CD4-positive, alpha-beta T cell treated with Interleukin-15 for 4 hours (primary cell): ENCODE results near the gene ADCY2.
A peak's percentile ranks its signal among the peaks of the same experiment; 100 is the strongest.

Source experiments
- DNase-seq: peaks from one replicate; pipeline ENCODE4 v3.0.0-alpha.2; 2020; ENCODE audit warnings: low spot score

The ADCY2 gene

DNA sequence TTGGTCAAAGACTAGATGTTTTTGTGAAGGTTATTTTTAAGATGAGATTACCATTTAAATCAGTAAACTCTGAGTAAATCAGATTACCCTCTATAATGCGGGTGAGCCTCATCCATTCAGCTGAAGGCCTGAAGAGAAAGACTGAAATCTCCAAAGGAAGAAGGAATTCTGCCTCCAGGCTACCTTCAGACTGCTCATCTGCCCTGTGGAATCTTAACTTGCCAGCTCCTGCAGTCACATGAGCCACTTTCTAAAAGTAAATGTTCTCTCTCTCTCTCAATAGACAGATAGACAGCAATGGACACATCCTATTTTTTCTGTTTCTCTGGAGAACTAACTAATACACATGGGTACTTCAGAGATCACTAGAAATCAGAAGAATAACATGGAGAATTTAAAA lies 272.2 kb downstream of the ADCY2 start:
- DNase-seq: no peak

GRCh38 chr5:7668627-7669026 lies 272.7 kb downstream of the ADCY2 start:
- DNase-seq: no peak

- DNase-seq: no peak
These were observed 275.5 kb downstream of the ADCY2 start for GRCh38 chr5:7671381-7671993.

- DNase-seq: no peak
These were observed 277.7 kb downstream of the ADCY2 start for GRCh38 chr5:7673658-7674057.

DNA sequence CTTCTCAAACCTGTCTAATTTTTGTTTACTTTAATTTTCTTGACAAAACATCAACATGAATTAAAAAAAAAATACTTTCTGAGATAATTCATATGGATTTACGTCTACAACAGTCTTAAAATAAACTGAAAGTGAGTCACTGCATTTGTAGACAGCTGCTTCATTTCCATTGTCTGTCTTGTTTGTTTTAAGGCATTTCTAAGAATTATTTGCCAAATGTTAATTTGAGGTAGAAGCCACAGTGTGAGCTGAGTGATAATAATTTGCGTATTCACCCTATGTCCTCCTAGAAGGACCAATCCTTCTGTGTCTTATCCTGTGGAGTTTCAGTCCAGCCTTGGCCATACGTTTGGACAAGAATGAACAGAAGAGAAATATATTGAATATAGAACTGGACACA lies 280.5 kb downstream of the ADCY2 start:
- no peak for DNase-seq

- no peak for DNase-seq
These were observed 282.1 kb downstream of the ADCY2 start for GRCh38 chr5:7678030-7678429.

GRCh38 chr5:7679663-7680062 lies 283.7 kb downstream of the ADCY2 start:
- no peak for DNase-seq

- no peak for DNase-seq
These were observed 284.3 kb downstream of the ADCY2 start for GRCh38 chr5:7680260-7680659.

GRCh38 chr5:7682379-7682778 lies 286.4 kb downstream of the ADCY2 start:
- no peak for DNase-seq

- DNase-seq: no peak
These were observed 287.8 kb downstream of the ADCY2 start for GRCh38 chr5:7683753-7684152.

GRCh38 chr5:7684826-7685225 lies 288.9 kb downstream of the ADCY2 start:
- no peak for DNase-seq

- DNase-seq: no peak
These were observed 290.9 kb downstream of the ADCY2 start for GRCh38 chr5:7686794-7687193.

GRCh38 chr5:7690557-7690956 lies 294.6 kb downstream of the ADCY2 start:
- DNase-seq: no peak

GRCh38 chr5:7705261-7705660 lies 309.3 kb downstream of the ADCY2 start:
- no peak for DNase-seq

- DNase-seq: no peak
These were observed 309.8 kb downstream of the ADCY2 start for GRCh38 chr5:7705736-7706135.

DNA sequence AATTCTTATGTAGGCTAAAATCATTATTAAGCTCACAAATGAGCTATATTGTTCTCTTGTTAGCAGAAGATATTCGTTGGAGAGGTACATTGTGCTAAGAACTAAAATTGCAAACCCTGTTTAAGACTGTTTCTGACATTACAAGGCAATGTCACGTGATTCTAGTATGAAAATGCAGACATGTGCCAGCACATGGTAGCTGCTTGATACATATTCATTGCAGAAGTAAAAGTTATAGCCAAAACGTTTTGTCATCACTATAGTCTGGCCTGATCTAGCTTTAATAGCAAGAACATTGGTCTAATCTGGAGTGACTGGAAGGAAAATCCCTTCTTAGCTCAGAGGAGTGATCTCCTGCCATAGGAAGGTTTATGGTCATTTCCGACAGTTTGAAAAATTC lies 310.3 kb downstream of the ADCY2 start:
- no peak for DNase-seq

DNA sequence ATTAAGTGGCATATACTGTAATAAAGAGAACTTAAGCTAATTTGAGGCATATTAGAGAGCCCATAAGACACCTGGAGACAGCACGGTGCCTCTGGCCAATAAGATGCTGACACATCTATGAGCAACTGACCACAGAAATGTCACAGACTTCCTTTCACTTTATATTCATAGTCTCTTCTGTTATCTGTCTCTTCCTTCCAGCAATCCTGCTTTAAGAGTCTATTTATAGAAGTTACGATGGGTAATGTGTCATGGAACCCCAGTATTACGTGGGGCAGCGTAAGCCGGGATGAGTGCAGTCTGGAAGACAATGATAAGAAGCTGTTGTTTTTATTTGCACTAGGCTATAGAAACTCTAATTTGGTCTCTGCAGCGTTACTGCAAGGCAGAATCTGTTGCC lies 318.2 kb downstream of the ADCY2 start:
- no peak for DNase-seq

DNA sequence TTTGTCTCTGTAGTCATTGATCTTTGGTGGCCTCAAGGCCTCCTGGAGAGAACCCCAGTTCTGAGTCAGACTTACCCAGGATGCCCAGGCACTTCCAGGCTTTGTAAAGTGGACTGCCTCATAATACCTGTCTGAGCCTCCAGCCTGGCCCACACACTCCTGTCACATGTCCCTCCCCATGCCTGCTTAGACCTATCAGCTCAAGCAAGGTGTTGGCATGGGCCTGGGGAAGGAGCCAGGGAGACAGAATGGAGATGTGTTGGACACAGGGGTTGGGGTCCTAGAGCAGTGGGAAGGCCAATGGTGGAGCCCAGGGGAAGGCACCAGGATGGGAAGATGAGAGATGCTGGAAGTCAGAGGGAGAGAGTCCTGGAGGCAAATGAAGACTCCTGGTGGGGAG lies 318.8 kb downstream of the ADCY2 start:
- no peak for DNase-seq

- no peak for DNase-seq
These were observed 321.8 kb downstream of the ADCY2 start for GRCh38 chr5:7717691-7718090.

- no peak for DNase-seq
These were observed 332.1 kb downstream of the ADCY2 start for GRCh38 chr5:7728076-7728475.

GRCh38 chr5:7741415-7742065 lies 345.6 kb downstream of the ADCY2 start:
- no peak for DNase-seq

- DNase-seq: no peak
These were observed 346.3 kb downstream of the ADCY2 start for GRCh38 chr5:7742241-7742656.

- peak; percentile 28 for DNase-seq
These were observed 350.1 kb downstream of the ADCY2 start for GRCh38 chr5:7745882-7746610.

- no peak for DNase-seq
These were observed 351.8 kb downstream of the ADCY2 start for GRCh38 chr5:7747728-7748127.
